ENCODE data around the gene AADACL2. TPM values are rescaled to one million over a fixed set of nuclear protein-coding genes. Genes with fewer than 3 reads are reported as not detected.

AADACL2 gene
- total RNA-seq, 1 donor from 2014 or later, result not detected

DNA sequence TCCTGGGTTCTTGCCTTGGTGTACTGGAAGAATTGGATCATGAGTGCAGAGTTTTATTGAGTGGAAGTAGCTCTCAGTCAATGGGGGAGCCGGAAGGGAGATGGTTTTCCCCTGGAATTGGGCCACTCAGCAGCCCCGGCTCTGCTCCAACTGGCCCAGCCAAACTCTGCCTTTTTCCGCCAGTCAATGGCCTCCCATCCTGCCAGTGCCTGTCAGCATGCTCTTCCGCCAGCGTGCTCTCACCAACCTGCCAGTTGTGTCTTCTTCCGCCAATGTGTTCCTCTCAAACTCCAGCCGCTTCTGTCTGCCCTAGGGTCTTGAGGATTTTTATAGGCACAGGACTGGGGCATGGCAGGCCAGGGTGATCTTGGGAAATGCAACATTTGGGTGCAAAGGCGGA is 12.4 kb upstream of the AADACL2 start:
- ATAC-seq (ENCODE audit: low read depth) (no peak), DNase-seq (no peak)
- H3K36me3 Mint-ChIP-seq (ENCODE audit: low read depth), result no peaks in the 10 kb centered on the region
- POLR2A ChIA-PET, result no interaction called here
- no peaks in the 10 kb centered on the region for H3K27me3 Mint-ChIP-seq
- peaks cover 8% of the 10 kb centered on the region for H3K9me3 Mint-ChIP-seq
- TF ChIP-seq, protein P1, sequence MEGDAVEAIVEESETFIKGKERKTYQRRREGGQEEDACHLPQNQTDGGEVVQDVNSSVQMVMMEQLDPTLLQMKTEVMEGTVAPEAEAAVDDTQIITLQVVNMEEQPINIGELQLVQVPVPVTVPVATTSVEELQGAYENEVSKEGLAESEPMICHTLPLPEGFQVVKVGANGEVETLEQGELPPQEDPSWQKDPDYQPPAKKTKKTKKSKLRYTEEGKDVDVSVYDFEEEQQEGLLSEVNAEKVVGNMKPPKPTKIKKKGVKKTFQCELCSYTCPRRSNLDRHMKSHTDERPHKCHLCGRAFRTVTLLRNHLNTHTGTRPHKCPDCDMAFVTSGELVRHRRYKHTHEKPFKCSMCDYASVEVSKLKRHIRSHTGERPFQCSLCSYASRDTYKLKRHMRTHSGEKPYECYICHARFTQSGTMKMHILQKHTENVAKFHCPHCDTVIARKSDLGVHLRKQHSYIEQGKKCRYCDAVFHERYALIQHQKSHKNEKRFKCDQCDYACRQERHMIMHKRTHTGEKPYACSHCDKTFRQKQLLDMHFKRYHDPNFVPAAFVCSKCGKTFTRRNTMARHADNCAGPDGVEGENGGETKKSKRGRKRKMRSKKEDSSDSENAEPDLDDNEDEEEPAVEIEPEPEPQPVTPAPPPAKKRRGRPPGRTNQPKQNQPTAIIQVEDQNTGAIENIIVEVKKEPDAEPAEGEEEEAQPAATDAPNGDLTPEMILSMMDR (IDR thresholded peaks at IDR 0.05), result no peak
- intact Hi-C loops (cut with micrococcal nuclease), result no loop called here
- no peak overlapping the region for H3K4me3 Mint-ChIP-seq
- no peaks in the 10 kb centered on the region for H3K4me1 Mint-ChIP-seq
- no peak overlapping the region for H3K27ac Mint-ChIP-seq
- CTCF ChIA-PET, result no interaction called here

- Mint-ChIP-seq H3K27ac (no peak overlapping the region), H3K9me3 (peaks cover 10% of the 10 kb centered on the region), H3K27me3 (no peaks in the 10 kb centered on the region), H3K4me1 (no peaks in the 10 kb centered on the region), H3K4me3 (no peak overlapping the region), H3K36me3 (ENCODE audit: low read depth) (no peaks in the 10 kb centered on the region)
- ATAC-seq (ENCODE audit: low read depth) (no peak), DNase-seq (no peak)
- POLR2A ChIA-PET, result no interaction called here
- CTCF ChIA-PET, result no interaction called here
- TF ChIP-seq, protein P1 (IDR thresholded peaks at IDR 0.05), result no peak
- intact Hi-C loops (cut with micrococcal nuclease), result no loop called here
Measured at GRCh38 chr3:151722856-151723255, 10.9 kb upstream of the AADACL2 start.

DNA sequence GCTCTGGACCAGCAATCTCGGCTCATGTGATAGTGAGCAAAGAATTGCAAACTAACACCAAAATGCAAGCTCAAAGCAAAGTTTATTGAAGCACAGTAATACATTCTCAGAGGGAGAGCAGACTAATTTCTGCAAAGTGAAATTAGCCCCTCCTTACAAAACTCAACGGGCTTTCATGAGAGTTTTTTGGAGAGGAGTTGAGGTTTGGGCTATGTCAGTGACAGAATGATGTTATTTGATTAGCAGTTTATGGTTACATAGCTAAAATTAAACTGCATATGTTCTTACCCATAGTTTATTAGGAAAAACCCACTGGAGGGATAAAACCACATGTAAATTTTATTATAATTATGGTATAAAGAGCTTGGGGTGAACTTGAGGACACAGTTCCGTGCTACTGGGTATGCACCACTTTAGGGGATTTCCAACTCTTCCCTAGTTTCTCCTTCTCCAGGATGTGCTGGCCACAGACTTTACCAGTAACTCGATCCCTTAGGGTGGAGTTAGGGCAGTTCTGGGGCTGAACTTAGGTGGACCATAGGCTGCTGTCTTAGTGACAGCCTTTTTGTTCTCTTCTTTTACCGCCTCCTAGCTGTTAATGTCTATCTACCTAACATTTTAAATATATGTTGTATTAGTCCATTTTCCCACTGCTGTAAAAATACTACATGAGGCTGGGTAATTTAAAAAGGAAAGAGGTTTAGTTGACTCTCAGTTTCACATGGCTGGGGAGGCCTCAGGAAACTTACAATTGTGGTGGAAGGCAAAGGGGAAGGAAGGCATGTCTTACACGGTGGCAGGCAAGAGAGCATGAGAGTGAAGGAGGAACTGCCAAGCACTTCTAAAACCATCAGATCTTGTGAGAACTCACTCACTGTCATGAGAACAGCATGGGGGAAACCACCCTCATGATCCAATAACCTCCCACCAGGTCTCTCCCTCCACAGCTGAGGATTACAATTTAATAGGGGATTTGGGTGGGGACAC is 8.9 kb upstream of the AADACL2 start:
- ATAC-seq (ENCODE audit: low read depth), result no peak
- no peaks in the 10 kb centered on the region for H3K4me1 Mint-ChIP-seq
- ChIA-PET CTCF (no interaction called here), POLR2A (no interaction called here)
- no peak for DNase-seq
- no peaks in the 10 kb centered on the region for H3K27me3 Mint-ChIP-seq
- H3K36me3 Mint-ChIP-seq (ENCODE audit: low read depth), result no peaks in the 10 kb centered on the region
- TF ChIP-seq, protein P1 (IDR thresholded peaks at IDR 0.05), result no peak
- intact Hi-C loops (cut with micrococcal nuclease), result no loop called here
- peaks cover 12% of the 10 kb centered on the region for H3K9me3 Mint-ChIP-seq
- no peak overlapping the region for H3K27ac Mint-ChIP-seq
- no peak overlapping the region for H3K4me3 Mint-ChIP-seq

- no peaks in the 10 kb centered on the region for H3K4me1 Mint-ChIP-seq
- CTCF ChIA-PET, result no interaction called here
- intact Hi-C loops (cut with micrococcal nuclease), result no loop called here
- TF ChIP-seq, protein P1 (IDR thresholded peaks at IDR 0.05), result no peak
- no peaks in the 10 kb centered on the region for H3K27me3 Mint-ChIP-seq
- ATAC-seq (ENCODE audit: low read depth) (no peak), DNase-seq (no peak)
- no peaks in the 10 kb centered on the region for H3K36me3 Mint-ChIP-seq (ENCODE audit: low read depth)
- H3K4me3 Mint-ChIP-seq, result no peak overlapping the region
- peaks cover 12% of the 10 kb centered on the region for H3K9me3 Mint-ChIP-seq
- POLR2A ChIA-PET, result no interaction called here
- H3K27ac Mint-ChIP-seq, result no peak overlapping the region
Measured at GRCh38 chr3:151726016-151726415, 7.7 kb upstream of the AADACL2 start.

DNA sequence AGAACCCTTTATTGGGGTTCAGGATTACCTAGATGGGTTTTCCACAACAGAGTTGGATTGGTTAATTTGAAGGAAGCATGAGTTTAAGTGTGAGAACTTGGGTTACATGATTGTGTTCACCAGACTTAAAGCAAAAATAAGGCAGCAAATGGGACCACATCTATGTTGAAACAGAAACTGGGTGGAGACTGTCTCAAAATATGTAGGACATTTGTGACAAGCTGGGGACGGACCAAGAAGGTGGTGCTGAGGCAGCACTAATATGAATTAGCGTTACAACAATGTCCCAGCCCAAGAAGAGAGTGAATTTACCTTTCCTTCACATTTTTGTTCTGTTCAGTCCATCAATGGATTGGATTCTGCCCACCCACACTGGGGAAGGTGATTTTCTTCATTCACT is 866 bp upstream of the AADACL2 start:
- ATAC-seq (ENCODE audit: low read depth), result no peak
- H3K27ac Mint-ChIP-seq, result no peak overlapping the region
- no peak overlapping the region for H3K4me3 Mint-ChIP-seq
- peaks cover 11% of the 10 kb centered on the region for H3K9me3 Mint-ChIP-seq
- intact Hi-C loops (cut with micrococcal nuclease), result no loop called here
- H3K36me3 Mint-ChIP-seq (ENCODE audit: low read depth), result no peaks in the 10 kb centered on the region
- peaks cover 9% of the 10 kb centered on the region for H3K27me3 Mint-ChIP-seq
- TF ChIP-seq, protein P1 (IDR thresholded peaks at IDR 0.05), result no peak
- ChIA-PET CTCF (no interaction called here), POLR2A (no interaction called here)
- no peak for DNase-seq
- no peaks in the 10 kb centered on the region for H3K4me1 Mint-ChIP-seq
